K562 (cell line): ENCODE data around the gene IL11. TPM values are rescaled to one million over a fixed set of nuclear protein-coding genes. Genes with fewer than 3 reads are reported as not detected.

ENCODE experiments used
- ATAC-seq: fragments of 200-7000 bp; cut with Tn5 transposase; 3 replicates; pipeline ENCODE4 v1.9.1; 2020; ENCODE audit warnings: moderate library complexity
- BruUV-seq: library from RNA; stranded (reverse); fragments of 400-500 nt; replicated peaks from 2 replicates; lab custom pipeline; 2021; lab: Mats Ljungman, UMichigan
- CTCF ChIA-PET: fragments of 300-600 bp; formaldehyde crosslinking; extraction: SDS; loops from one replicate; lab custom pipeline; 2021; ENCODE audit warnings: low intra/inter-chr PET ratio; lab: Yijun Ruan, JAX
- POLR2A ChIA-PET: fragments of 300-600, 350-650 bp; sonication (Branson Sonifier 250); formaldehyde crosslinking; extraction: SDS; loops from one replicate; lab custom pipeline; 2021; ENCODE audit warnings: antibody characterized with exemption, inconsistent platforms; lab: Yijun Ruan, JAX
- DNase-seq, 4 experiments: peaks; one replicate each; pipeline versions ENCODE4 v3.0.0 to v3.0.0-alpha.2; 2011 to 2018; ENCODE audit warnings: low spot score in 3 of 4, mixed read lengths in 3 of 4; ENCODE audit errors: extremely low read depth in 1 of 4
- FAIRE-seq: peaks from 2 replicates; lab custom pipeline; 2011; peaks lifted over from hg19 to GRCh38; lab: Jason Lieb, UNC
- H2AFZ ChIP-seq: 2 replicates; pipeline ENCODE4 v1.6.0; 2011; ENCODE audit warnings: low read depth, low read length, control low read depth, inconsistent platforms
- H3K27ac ChIP-seq: fragments of 200-600 bp; 3 replicates; pipeline ENCODE4 v1.8.0; 2011; ENCODE audit warnings: low read depth, mild to moderate bottlenecking, control low read depth, inconsistent platforms, low read length, moderate library complexity, mixed read lengths; ENCODE audit errors: extremely low read depth
- H3K27me3 ChIP-seq, 2 experiments: fragments of 300-600 bp in 1 of 2; 2 replicates in 1 of 2; 3 replicates in 1 of 2; pipeline versions ENCODE4 v1.6.0 to v1.8.0; 2011; ENCODE audit warnings: inconsistent platforms in 2 of 2, low read length in 2 of 2, mild to moderate bottlenecking in 1 of 2, mixed read lengths in 1 of 2, moderate library complexity in 1 of 2; ENCODE audit not compliant: control insufficient read depth in 2 of 2, insufficient read depth in 2 of 2
- H3K36me3 ChIP-seq: fragments of 300-600 bp; 3 replicates; pipeline ENCODE4 v1.8.0; 2011; ENCODE audit warnings: mild to moderate bottlenecking, low read length, inconsistent platforms; ENCODE audit not compliant: control insufficient read depth, insufficient read depth
- H3K4me1 ChIP-seq, 2 experiments: fragments of 200-600 bp in 1 of 2; replicated peaks in 1 of 2; 2 replicates in 1 of 2; 3 replicates in 1 of 2; pipeline versions ENCODE4 v1.5.1 to v1.8.0; 2011; ENCODE audit warnings: inconsistent platforms in 2 of 2, low read length in 2 of 2, mild to moderate bottlenecking in 1 of 2, mixed read lengths in 1 of 2, moderate library complexity in 1 of 2; ENCODE audit not compliant: control insufficient read depth in 2 of 2, insufficient read depth in 2 of 2
- H3K4me2 ChIP-seq: 2 replicates; pipeline ENCODE4 v1.6.1; 2011; ENCODE audit warnings: low read length, control low read depth, inconsistent platforms, mixed read lengths; ENCODE audit not compliant: insufficient read depth
- H3K4me3 ChIP-seq: fragments of 200-600 bp; sonication (generic), shearing (Covaris generic); 2 replicates; pipeline ENCODE4 v1.5.1; 2016; ENCODE audit warnings: control low read depth, inconsistent platforms
- H3K79me2 ChIP-seq: fragments of 200-600 bp; 3 replicates; pipeline ENCODE4 v1.8.0; 2011; ENCODE audit warnings: low read length, inconsistent platforms; ENCODE audit not compliant: control insufficient read depth, insufficient read depth
- H3K9ac ChIP-seq, 2 experiments: 2 replicates each; pipeline versions ENCODE4 v1.6.0 to v1.6.1; 2011; ENCODE audit warnings: low read depth in 2 of 2, low read length in 2 of 2, control low read depth in 1 of 2, inconsistent platforms in 1 of 2, mild to moderate bottlenecking in 1 of 2, mixed read lengths in 1 of 2; ENCODE audit not compliant: insufficient read depth in 1 of 2
- H3K9me1 ChIP-seq: one replicate; pipeline ENCODE4 v1.6.0; 2011; ENCODE audit warnings: inconsistent platforms, mild to moderate bottlenecking, low read length, moderate library complexity; ENCODE audit not compliant: control insufficient read depth, insufficient read depth
- H3K9me3 ChIP-seq: replicated peaks from 2 replicates; pipeline ENCODE4 v1.5.1; 2011; ENCODE audit warnings: low read depth, low read length, inconsistent platforms; ENCODE audit not compliant: control insufficient read depth, insufficient read depth
- H4K20me1 ChIP-seq: replicated peaks from 2 replicates; pipeline ENCODE4 v1.6.1; 2011; ENCODE audit warnings: low read length, inconsistent platforms, mixed read lengths; ENCODE audit not compliant: control insufficient read depth, insufficient read depth
- CBX1 ChIP-seq: sonication (generic); IDR thresholded peaks from 2 replicates; pipeline ENCODE4 v1.6.1; 2016; ENCODE audit warnings: antibody characterized with exemption, low read depth, mild to moderate bottlenecking
- CBX3 ChIP-seq, 2 experiments: IDR thresholded peaks; 1 replicate in 1 of 2; 2 replicates in 1 of 2; pipeline ENCODE4 v1.6.1; 2012; ENCODE audit warnings: inconsistent platforms in 2 of 2, low read length in 2 of 2, borderline replicate concordance in 1 of 2, control low read depth in 1 of 2
- CHD2 ChIP-seq: IDR thresholded peaks from 2 replicates; pipeline ENCODE4 v1.6.1; 2011; ENCODE audit warnings: low read depth, low read length
- ETS1 ChIP-seq: conservative IDR thresholded peaks from 2 replicates; pipeline ENCODE4 v1.6.1; 2011; ENCODE audit warnings: low read depth, mild to moderate bottlenecking, low read length; ENCODE audit not compliant: control insufficient read depth
- ETV5 ChIP-seq: sonication (generic); formaldehyde crosslinking; IDR thresholded peaks from 2 replicates; pipeline ENCODE4 v1.4.0; 2020; ENCODE audit warnings: low read depth, mild to moderate bottlenecking, missing genetic modification reagents
- JUNB ChIP-seq: fragments of 450-650 bp; formaldehyde crosslinking; conservative IDR thresholded peaks from 2 replicates; pipeline ENCODE4 v1.4.0; 2020; ENCODE audit warnings: mild to moderate bottlenecking
- RBM15 ChIP-seq: fragments of 200-400 bp; formaldehyde crosslinking; IDR thresholded peaks from 2 replicates; pipeline ENCODE4 v1.6.1; 2018; ENCODE audit warnings: mild to moderate bottlenecking, low read length, moderate library complexity; ENCODE audit not compliant: insufficient read depth
- SRSF7 ChIP-seq: fragments of 200-400 bp; formaldehyde crosslinking; optimal IDR thresholded peaks from 2 replicates; pipeline ENCODE3; 2017; ENCODE audit warnings: mild to moderate bottlenecking, low read depth, low read length
- SRSF9 ChIP-seq: fragments of 200-400 bp; formaldehyde crosslinking; IDR thresholded peaks from 2 replicates; pipeline ENCODE4 v1.6.1; 2017; ENCODE audit warnings: low read depth, low read length, borderline replicate concordance
- THAP12 ChIP-seq: fragments of 250-450 bp; sonication (Bioruptor Pico); IDR thresholded peaks from 2 replicates; pipeline ENCODE4 v1.9.0; 2021; ENCODE audit warnings: mild to moderate bottlenecking, inconsistent platforms
- ZNF23 ChIP-seq: fragments of 250-450 bp; sonication (Bioruptor Pico); IDR thresholded peaks from 2 replicates; pipeline ENCODE4 v1.4.0; 2020; ENCODE audit warnings: mild to moderate bottlenecking
- ZNF324 ChIP-seq: fragments of 250-450 bp; sonication (Bioruptor Pico); IDR thresholded peaks from 2 replicates; pipeline ENCODE4 v1.4.0; 2020; ENCODE audit warnings: mild to moderate bottlenecking
- WGBS: fragments of 100-300 bp; shearing (Covaris generic); methylation state at CpG from one replicate; pipeline ENCODE4 v1.1.6; 2016; ENCODE audit warnings: low coverage, mixed read lengths; ENCODE audit not compliant: insufficient coverage; ENCODE audit errors: missing lambda C conversion rate; 5-methylcytosine and 5-hydroxymethylcytosine counted together
- in situ Hi-C: fragments of 300-500 bp; cut with MboI; formaldehyde crosslinking; loops from 4 replicates; pipeline ENCODE4 v1.15.0; 2018; ENCODE audit warnings: inconsistent platforms, mixed read lengths
- intact Hi-C: fragments of 100-400 bp; cut with micrococcal nuclease; formaldehyde crosslinking; loops from 2 replicates; pipeline ENCODE4 v1.14.2; 2022
- polyA plus RNA-seq, 8 experiments: library from polyadenylated mRNA; depleted of rRNA in 4 of 8; stranded (reverse) in 5 of 8; unstranded in 3 of 8; fragments of >200 nt; fragmentation: Nextera tagmentation in 2 of 8; fragmentation: Illumina TruSeq in 1 of 8; extraction: Ambion mirVana in 2 of 8; extraction: Trizol in 1 of 8; gene quantifications; 2 replicates each; pipeline versions ENCODE4 v1.2.1 to v1.2.3, GENCODE V29; 2011 to 2014; ENCODE audit warnings: inconsistent platforms in 1 of 8, missing spikeins in 1 of 8
- total RNA-seq, 7 experiments: library from RNA; depleted of rRNA in 6 of 7; stranded (reverse); fragments of >200 nt in 6 of 7; fragmentation: Illumina TruSeq in 2 of 7; extraction: Trizol in 2 of 7; gene quantifications; 2 replicates each; pipeline versions ENCODE4 v1.2.1 to v1.2.3, GENCODE V29; 2011 to 2021; ENCODE audit warnings: low replicate concordance in 1 of 7

The IL11 gene
- total and polyA plus RNA-seq, 9 of the 15 experiments (the other 6 are each of a cell fraction or from before 2014, with no cell fraction given), result 0.04 to 0.42 (median 0.06) TPM; not detected in 6

GRCh38 chr19:55391191-55391670 lies 21.0 kb upstream of the IL11 start (continued):
- TF ChIP-seq THAP12 (0 out of 2 replicates have a peak, but pooled peaks have one; percentile 15), JUNB (CRISPR knock-in tag) (no peak), CBX3 (IDR thresholded peaks at IDR 0.05; ENCODE audit: borderline replicate concordance in 1 of 2, low read length in 2 of 2) (no peak), ZNF23 (CRISPR knock-in tag) (no peak), ETV5 (CRISPR knock-in tag) (no peak)

- H3K36me3 ChIP-seq, result peaks cover 55% of the 10 kb centered on the region
- in situ Hi-C loops (no loop called here), intact Hi-C loops (no loop called here)
- no peak overlapping the region for H3K4me3 ChIP-seq
- peaks cover 44 to 60% of the 10 kb centered on the region in 2 experiments for H3K4me1 ChIP-seq
- WGBS, result 26% methylated on average over 6 of the region's 7 CpGs
- peak in 2 of 4 experiments; percentile 65 to 83 for DNase-seq
- peak; percentile 75 for FAIRE-seq
- ChIA-PET POLR2A (interaction anchor here (0.6 to 12.9 kb wide), 6 partner anchors 8 to 905 kb away, joined by 3 to 195 read pairs (median 5); partner anchors contain the start of gene UBE2S), CTCF (no interaction called here)
- no peaks in the 10 kb centered on the region for H3K27me3 ChIP-seq
- H3K27ac ChIP-seq, result peak overlapping the region; percentile 32; the same call in 1 of the 3 replicates
- peaks cover 54% of the 10 kb centered on the region for H4K20me1 ChIP-seq
- H3K9me1 ChIP-seq, result peaks cover 19% of the 10 kb centered on the region
- peak; percentile 59 for ATAC-seq
- H2AFZ ChIP-seq, result no peak overlapping the region
- H3K4me2 ChIP-seq, result no peak overlapping the region; the same call in 1 of the 2 replicates
- no peaks in the 10 kb centered on the region for H3K9me3 ChIP-seq
- peak overlapping the region in 1 of 2 experiments; percentile 98; a peak in 2 of 4 replicates for H3K9ac ChIP-seq
- H3K79me2 ChIP-seq, result peaks cover 43% of the 10 kb centered on the region
- no TSS peak for BruUV-seq
- TF ChIP-seq ETS1 (0 out of 2 replicates have a peak, but pooled peaks have one; percentile 26), SRSF9 (no peak), RBM15 (no peak), ZNF324 (CRISPR knock-in tag) (no peak), CHD2 (peak; percentile 21; the same call in 1 of the 2 replicates), SRSF7 (no peak), CBX1 (no peak)
Measured at GRCh38 chr19:55390461-55390880, 20.2 kb upstream of the IL11 start.
